ENCODE data around the gene RRH.

GRCh38 chr4:109816082-109816442, 11.7 kb upstream of the RRH start:
- TF ChIP-seq ZBTB8A (CRISPR knock-in tag; IDR thresholded peaks at IDR 0.05; ENCODE audit: borderline replicate concordance, low read depth) (no peak), ZC3H4 (CRISPR knock-in tag; IDR thresholded peaks at IDR 0.05; ENCODE audit: borderline replicate concordance) (no peak), CTCF (CRISPR knock-in tag; IDR thresholded peaks at IDR 0.05) (no peak), ZNF101 (CRISPR knock-in tag; IDR thresholded peaks at IDR 0.05; ENCODE audit: borderline replicate concordance, low read depth) (no peak), POLR2AphosphoS2 (IDR thresholded peaks at IDR 0.05; ENCODE audit: low read depth, low read length) (no peak), SALL2 (CRISPR knock-in tag; IDR thresholded peaks at IDR 0.05) (no peak), SRY (CRISPR knock-in tag; IDR thresholded peaks at IDR 0.05) (no peak), KDM5A (IDR thresholded peaks at IDR 0.05; ENCODE audit: borderline replicate concordance, low read length) (no peak), MTA3 (CRISPR knock-in tag; IDR thresholded peaks at IDR 0.05) (no peak)
- TF ChIP-seq, protein P1, sequence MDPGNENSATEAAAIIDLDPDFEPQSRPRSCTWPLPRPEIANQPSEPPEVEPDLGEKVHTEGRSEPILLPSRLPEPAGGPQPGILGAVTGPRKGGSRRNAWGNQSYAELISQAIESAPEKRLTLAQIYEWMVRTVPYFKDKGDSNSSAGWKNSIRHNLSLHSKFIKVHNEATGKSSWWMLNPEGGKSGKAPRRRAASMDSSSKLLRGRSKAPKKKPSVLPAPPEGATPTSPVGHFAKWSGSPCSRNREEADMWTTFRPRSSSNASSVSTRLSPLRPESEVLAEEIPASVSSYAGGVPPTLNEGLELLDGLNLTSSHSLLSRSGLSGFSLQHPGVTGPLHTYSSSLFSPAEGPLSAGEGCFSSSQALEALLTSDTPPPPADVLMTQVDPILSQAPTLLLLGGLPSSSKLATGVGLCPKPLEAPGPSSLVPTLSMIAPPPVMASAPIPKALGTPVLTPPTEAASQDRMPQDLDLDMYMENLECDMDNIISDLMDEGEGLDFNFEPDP (CRISPR knock-in tag; conservative IDR thresholded peaks at IDR 0.05) = no peak
